ENCODE data around the gene TTYH3. TPM values are rescaled to one million over a fixed set of nuclear protein-coding genes. Genes with fewer than 3 reads are reported as not detected.
"Not testable (repeated sequence)": the region's sequence is repeated elsewhere in the genome, so short reads cannot be mapped to it uniquely, and the experiment has no call there.

Gene TTYH3
- total RNA-seq, 1 experiment from 2014 or later, result 114 TPM

GRCh38 chr7:2673934-2674333, 42.1 kb downstream of the TTYH3 start:
- Histone ChIP-seq H3K9me2 (ENCODE audit: insufficient read depth) (no peaks in the 10 kb centered on the region), H3K79me2 (ENCODE audit: low read depth) (no peaks in the 10 kb centered on the region), H3K4me3 (no peak overlapping the region), H4K20me1 (ENCODE audit: insufficient read depth) (no peaks in the 10 kb centered on the region), H3K36me3 (ENCODE audit: low read depth) (no peaks in the 10 kb centered on the region), H3K27ac (no peak overlapping the region), H3K4me1 (replicated peaks; ENCODE audit: insufficient read depth) (0 out of 2 replicates have a peak, but pooled peaks cover 5% of the 10 kb centered on the region), H2AFZ (no peak overlapping the region), H3K9me3 (ENCODE audit: insufficient read depth, low read depth) (no peaks in the 10 kb centered on the region), H3K4me2 (no peak overlapping the region), H3K27me3 (ENCODE audit: insufficient read depth, low read depth) (no peaks in the 10 kb centered on the region), H3F3A (ENCODE audit: insufficient read depth, low read depth) (peaks cover 8% of the 10 kb centered on the region; the same call in 1 of the 2 replicates)
- no TSS peak for BruUV-seq (replicated peaks)
- ChIA-PET CTCF (no interaction called here), POLR2A (ENCODE audit: unreplicated experiment) (no interaction called here)
- no peak for TF ChIP-seq EZH2 (IDR thresholded peaks at IDR 0.05; ENCODE audit: low read depth)
- TF ChIP-seq, protein P1, sequence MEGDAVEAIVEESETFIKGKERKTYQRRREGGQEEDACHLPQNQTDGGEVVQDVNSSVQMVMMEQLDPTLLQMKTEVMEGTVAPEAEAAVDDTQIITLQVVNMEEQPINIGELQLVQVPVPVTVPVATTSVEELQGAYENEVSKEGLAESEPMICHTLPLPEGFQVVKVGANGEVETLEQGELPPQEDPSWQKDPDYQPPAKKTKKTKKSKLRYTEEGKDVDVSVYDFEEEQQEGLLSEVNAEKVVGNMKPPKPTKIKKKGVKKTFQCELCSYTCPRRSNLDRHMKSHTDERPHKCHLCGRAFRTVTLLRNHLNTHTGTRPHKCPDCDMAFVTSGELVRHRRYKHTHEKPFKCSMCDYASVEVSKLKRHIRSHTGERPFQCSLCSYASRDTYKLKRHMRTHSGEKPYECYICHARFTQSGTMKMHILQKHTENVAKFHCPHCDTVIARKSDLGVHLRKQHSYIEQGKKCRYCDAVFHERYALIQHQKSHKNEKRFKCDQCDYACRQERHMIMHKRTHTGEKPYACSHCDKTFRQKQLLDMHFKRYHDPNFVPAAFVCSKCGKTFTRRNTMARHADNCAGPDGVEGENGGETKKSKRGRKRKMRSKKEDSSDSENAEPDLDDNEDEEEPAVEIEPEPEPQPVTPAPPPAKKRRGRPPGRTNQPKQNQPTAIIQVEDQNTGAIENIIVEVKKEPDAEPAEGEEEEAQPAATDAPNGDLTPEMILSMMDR (conservative IDR thresholded peaks at IDR 0.05), result no peak
- intact Hi-C loops (cut with micrococcal nuclease; ENCODE audit: unreplicated experiment), result no loop called here
- no peak for DNase-seq

DNA sequence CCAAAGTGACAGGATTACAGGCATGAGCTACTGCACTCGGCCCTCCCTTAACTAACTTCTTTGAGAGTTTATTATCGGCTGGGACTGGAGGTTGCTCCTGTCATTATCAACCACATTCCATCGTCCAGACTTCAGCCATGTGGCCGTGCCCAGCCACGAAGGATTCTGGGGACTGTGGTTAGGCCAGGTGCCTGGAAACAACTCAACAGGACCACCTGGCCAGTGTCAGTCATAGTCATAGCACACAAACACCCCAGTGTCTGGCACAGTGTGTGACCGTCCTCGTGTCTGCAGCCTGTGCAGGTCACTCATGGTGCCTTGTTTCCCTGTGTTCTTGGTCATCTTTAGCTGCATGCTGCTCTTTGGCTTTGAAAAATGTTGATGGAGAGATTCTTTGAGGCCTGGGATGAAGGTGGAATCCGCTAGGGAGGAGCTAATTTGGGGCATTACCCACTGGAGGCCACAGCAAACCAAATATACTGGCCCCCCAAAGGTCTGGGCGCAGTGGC, 43.5 kb downstream of the TTYH3 start:
- CTCF ChIA-PET, result no interaction called here
- Histone ChIP-seq H2AFZ (no peak overlapping the region), H3K9me3 (ENCODE audit: insufficient read depth, low read depth) (no peaks in the 10 kb centered on the region), H3K4me3 (no peak overlapping the region), H3K27me3 (ENCODE audit: insufficient read depth, low read depth) (0 out of 2 replicates have a peak, but pooled peaks cover 6% of the 10 kb centered on the region), H4K20me1 (ENCODE audit: insufficient read depth) (no peaks in the 10 kb centered on the region), H3K4me2 (no peak overlapping the region), H3F3A (ENCODE audit: insufficient read depth, low read depth) (peaks cover 8% of the 10 kb centered on the region; the same call in 1 of the 2 replicates), H3K4me1 (replicated peaks; ENCODE audit: insufficient read depth) (0 out of 2 replicates have a peak, but pooled peaks cover 5% of the 10 kb centered on the region), H3K27ac (no peak overlapping the region), H3K36me3 (ENCODE audit: low read depth) (no peaks in the 10 kb centered on the region), H3K9me2 (ENCODE audit: insufficient read depth) (no peaks in the 10 kb centered on the region), H3K79me2 (ENCODE audit: low read depth) (no peaks in the 10 kb centered on the region)
- intact Hi-C loops (cut with micrococcal nuclease; ENCODE audit: unreplicated experiment), result no loop called here
- TF ChIP-seq EZH2 (IDR thresholded peaks at IDR 0.05; ENCODE audit: low read depth), result no peak
- TF ChIP-seq, protein P1 (conservative IDR thresholded peaks at IDR 0.05), result no peak
- DNase-seq, result no peak
- POLR2A ChIA-PET (ENCODE audit: unreplicated experiment), result no interaction called here
- BruUV-seq (replicated peaks), result no TSS peak

GRCh38 chr7:2676576-2676975, 44.8 kb downstream of the TTYH3 start:
- H3F3A ChIP-seq (ENCODE audit: insufficient read depth, low read depth); H3K36me3 ChIP-seq (ENCODE audit: low read depth); H3K4me1 ChIP-seq (replicated peaks; ENCODE audit: insufficient read depth); BruUV-seq (replicated peaks); DNase-seq; CTCF ChIA-PET; H4K20me1 ChIP-seq (ENCODE audit: insufficient read depth); H3K4me2 ChIP-seq; H3K9me3 ChIP-seq (ENCODE audit: insufficient read depth, low read depth); H3K4me3 ChIP-seq; H3K79me2 ChIP-seq (ENCODE audit: low read depth); H3K27ac ChIP-seq; H3K27me3 ChIP-seq (ENCODE audit: insufficient read depth, low read depth); POLR2A ChIA-PET (ENCODE audit: unreplicated experiment); H3K9me2 ChIP-seq (ENCODE audit: insufficient read depth); H2AFZ ChIP-seq; intact Hi-C loops (cut with micrococcal nuclease; ENCODE audit: unreplicated experiment): not testable (repeated sequence)

GRCh38 chr7:2678454-2678853, 46.7 kb downstream of the TTYH3 start:
- H3K36me3 ChIP-seq (ENCODE audit: low read depth); H2AFZ ChIP-seq; H3K9me3 ChIP-seq (ENCODE audit: insufficient read depth, low read depth); BruUV-seq (replicated peaks); H4K20me1 ChIP-seq (ENCODE audit: insufficient read depth); DNase-seq; H3K4me1 ChIP-seq (replicated peaks; ENCODE audit: insufficient read depth); H3K79me2 ChIP-seq (ENCODE audit: low read depth); H3K9me2 ChIP-seq (ENCODE audit: insufficient read depth); H3K27ac ChIP-seq; intact Hi-C loops (cut with micrococcal nuclease; ENCODE audit: unreplicated experiment); H3K4me2 ChIP-seq; H3K4me3 ChIP-seq; H3K27me3 ChIP-seq (ENCODE audit: insufficient read depth, low read depth); CTCF ChIA-PET; H3F3A ChIP-seq (ENCODE audit: insufficient read depth, low read depth): not testable (repeated sequence)
- POLR2A ChIA-PET (ENCODE audit: unreplicated experiment), result interaction anchor here (0.6 kb wide), 1 partner anchor 24 kb away, joined by 3 read pairs; no protein-coding TSS in a partner anchor

DNA sequence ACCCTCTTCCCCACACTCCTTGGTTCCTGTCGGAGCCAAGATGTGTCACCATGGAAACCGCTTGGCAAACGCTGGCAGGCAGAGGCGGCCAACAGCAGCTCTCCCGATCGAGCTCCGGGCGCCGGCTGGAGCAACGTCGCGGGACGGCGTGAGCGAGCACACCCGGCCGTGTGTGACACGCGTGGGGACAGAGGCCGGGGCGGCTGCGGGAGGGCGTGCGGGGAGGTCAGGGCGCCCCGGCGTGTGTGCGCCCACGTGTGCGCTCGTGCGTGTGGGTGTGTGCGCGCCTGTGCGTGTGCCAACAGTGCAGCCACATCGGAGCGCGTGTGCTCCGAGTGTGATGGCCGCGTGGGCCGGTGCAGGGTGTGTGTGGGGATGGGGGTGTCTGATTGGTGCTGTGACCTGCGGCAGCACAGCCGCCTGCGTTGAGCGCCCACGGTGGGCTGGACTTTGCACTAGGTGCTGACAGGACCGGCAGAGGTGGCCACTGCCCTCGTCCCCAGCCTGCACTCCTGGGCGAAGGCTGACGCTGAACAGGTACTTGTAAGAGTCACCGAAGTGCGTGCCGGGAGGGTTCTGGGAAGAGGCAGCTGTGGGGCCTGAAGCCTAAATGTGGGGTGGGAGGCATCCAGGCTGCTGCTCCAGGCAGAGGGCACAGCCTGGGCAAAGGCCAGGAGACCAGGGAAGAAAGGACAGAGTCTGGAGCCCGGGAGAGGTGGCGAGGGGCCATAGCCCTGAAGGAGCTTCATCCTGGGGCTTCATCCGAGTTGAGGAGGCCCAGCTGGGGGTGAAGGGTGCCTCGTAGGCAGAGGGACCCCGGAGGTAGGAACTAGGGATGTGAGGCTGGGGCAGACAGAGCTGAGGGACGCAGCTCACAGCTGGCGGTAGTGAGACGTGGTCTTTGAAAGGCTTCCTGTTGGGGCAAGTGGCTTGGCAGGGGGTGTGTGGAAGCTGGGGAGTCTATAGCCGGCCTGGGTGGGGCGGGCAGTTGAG, 47.6 kb downstream of the TTYH3 start:
- H3K36me3 ChIP-seq (ENCODE audit: low read depth); intact Hi-C loops (cut with micrococcal nuclease; ENCODE audit: unreplicated experiment); H3K27me3 ChIP-seq (ENCODE audit: insufficient read depth, low read depth); H3K79me2 ChIP-seq (ENCODE audit: low read depth); H3K4me2 ChIP-seq; H3K9me3 ChIP-seq (ENCODE audit: insufficient read depth, low read depth); H3K4me1 ChIP-seq (replicated peaks; ENCODE audit: insufficient read depth); H4K20me1 ChIP-seq (ENCODE audit: insufficient read depth); H2AFZ ChIP-seq; H3K4me3 ChIP-seq; H3F3A ChIP-seq (ENCODE audit: insufficient read depth, low read depth); DNase-seq; H3K9me2 ChIP-seq (ENCODE audit: insufficient read depth); BruUV-seq (replicated peaks); H3K27ac ChIP-seq: not testable (repeated sequence)
- ChIA-PET POLR2A (ENCODE audit: unreplicated experiment) (interaction anchor here (0.6 kb wide), 1 partner anchor 25 kb away, joined by 3 read pairs; no protein-coding TSS in a partner anchor), CTCF (interaction anchor here (0.8 kb wide), 1 partner anchor 35 kb away, joined by 3 read pairs; no protein-coding TSS in a partner anchor)
